Stimulated activated CD8-positive, alpha-beta memory T cell treated with anti-CD3 and anti-CD28 coated beads, Interleukin-4, amount 100 ng/mL, for 4 hours (primary cell): ENCODE results near the gene MED8.
"Not testable (repeated sequence)": the region's sequence is repeated elsewhere in the genome, so short reads cannot be mapped to it uniquely, and the experiment has no call there.

Source experiments
- DNase-seq, 2 donors: peaks; one replicate each; pipeline ENCODE4 v3.0.0-alpha.2; 2020; ENCODE audit warnings: low read depth in 2 of 2, low spot score in 1 of 2

Gene MED8

DNA sequence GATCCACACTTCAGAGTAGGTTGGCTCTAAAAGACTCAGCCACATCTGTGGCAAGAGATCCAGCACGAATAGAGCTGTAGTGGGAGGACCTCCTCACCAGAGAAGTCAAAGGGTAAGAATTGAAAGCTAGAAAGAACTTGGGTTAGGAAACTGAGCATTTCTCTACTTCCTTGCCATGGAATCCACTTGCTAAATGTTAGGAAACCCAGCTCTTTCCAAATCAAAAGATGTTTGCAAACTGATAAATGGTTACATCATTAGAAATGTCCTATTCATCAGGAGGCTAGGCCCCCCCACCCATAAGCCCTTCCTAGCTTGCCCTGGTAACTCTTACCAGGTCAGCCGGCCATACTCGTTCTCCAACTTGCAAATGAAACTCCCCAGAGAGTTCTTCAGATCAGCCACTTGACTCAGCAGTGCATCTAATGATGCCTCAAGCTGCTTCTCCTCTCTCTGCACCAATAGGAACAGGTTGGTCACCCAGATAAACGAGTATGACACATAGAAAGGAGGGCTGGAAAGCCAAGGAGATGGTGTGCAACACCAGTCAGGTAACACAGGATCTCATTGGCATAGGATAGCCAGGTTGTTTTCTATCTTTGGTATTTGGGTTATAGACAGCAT, 1.5 kb downstream of the MED8 start:
- DNase-seq = no peak

- DNase-seq = no peak
Measured at GRCh38 chr1:43386676-43387075, 2.9 kb downstream of the MED8 start.

DNA sequence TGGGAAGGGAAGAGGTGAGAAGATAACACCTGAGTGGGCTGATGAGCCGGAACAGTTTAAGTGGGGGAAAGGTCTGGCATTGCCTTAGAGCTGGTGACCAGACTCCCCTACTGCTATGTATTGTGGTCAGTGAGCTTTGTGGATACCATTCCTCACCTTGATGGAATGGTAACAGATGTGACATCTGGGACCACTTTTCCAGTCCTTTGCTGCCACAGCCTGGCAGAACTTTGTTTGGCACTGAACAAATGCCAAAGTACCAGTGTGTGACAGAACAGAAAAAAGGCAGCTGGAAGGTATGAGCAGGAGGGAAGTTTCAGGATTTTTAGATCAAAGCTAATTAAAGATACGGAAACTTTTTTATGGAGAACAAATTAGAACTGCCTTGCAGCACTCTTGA, 6.2 kb downstream of the MED8 start:
- no peak for DNase-seq

DNA sequence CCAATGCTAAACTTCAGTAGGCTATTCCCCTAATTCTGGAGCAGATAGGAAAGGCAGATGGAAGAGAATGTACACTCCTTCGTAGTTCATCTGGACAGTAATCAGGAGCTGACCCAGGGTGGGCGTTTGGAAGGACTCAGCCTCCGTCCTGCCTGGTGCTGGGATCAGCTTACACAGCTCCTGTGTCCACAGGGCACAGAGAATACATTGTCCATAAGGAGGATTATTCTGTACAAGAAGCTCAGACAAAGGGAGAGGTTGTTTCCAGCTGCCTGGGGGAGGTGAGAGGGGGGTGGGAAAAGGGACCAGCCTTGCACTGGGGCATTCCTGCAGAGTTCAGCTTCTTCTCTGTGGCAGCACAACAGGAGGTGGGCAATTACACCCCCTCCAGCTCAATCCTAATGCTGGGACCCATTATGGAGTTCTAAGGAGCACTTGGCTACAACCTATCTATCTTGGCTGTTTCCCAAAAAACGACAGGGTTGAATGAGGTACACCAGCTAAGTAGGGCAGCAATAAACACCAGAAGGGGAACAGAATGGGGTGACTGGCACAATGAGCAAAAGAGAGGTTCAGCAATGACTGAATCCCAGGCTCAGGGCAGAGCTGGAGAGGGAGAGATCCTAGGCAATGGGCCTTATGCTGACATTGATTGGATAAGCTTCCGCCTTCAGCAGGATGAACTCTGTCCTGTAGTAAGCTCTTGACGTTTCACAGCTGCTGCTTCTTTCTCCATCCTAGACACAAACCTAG, 7.4 kb downstream of the MED8 start:
- no peak for DNase-seq

GRCh38 chr1:43381612-43382011, 8.0 kb downstream of the MED8 start:
- DNase-seq = no peak

- DNase-seq = no peak
Measured at GRCh38 chr1:43379476-43379875, 10.1 kb downstream of the MED8 start.

- no peak for DNase-seq
Measured at GRCh38 chr1:43377831-43378230, 11.8 kb downstream of the MED8 start.

DNA sequence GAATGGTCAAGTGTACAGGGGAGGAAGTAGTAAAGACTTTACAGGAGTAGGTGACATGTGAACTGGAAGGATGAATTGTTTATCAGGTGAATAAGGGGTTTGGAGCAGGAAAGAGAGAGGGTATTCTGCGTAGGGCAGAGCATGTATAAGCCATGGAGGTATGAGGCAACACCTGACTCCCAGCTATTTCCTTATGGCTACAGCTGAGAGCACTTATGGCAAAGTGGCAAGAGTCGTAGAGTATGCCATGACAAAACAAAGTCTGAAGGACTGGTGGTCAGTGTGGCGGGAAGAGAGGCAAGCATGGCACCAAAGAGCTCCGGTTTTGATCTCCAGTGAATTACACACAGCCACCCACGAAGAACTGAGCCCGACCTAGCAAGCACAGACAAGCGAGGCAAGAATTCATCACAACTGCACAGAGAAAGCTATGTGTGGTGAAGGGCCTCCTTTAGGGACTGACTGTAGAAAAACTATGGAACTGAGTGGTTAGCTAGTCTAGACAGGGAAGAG, 12.8 kb downstream of the MED8 start:
- no peak for DNase-seq

GRCh38 chr1:43373066-43373940, 16.3 kb downstream of the MED8 start:
- no peak for DNase-seq

DNA sequence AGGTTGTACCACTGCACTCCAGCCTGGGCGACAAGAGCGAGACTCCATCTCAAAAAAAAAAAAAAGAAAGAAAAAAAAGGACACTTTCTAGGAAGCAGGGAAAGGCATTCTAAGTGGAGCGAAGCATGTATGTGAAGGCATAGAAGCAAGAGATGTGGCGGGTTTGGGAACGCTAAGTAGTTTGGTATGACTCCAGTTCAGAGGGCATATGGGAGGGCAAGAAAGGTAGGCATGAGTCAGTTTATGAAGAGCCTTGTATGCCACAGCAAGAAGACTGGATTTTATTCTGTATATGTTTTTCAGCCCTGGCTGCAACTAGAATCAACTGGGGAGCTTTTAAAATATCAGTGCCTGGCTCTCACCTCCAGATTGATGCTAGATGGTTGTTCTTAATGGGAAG, 17.4 kb downstream of the MED8 start:
- no peak for DNase-seq

- no peak for DNase-seq
Measured at GRCh38 chr1:43370564-43370963, 19.0 kb downstream of the MED8 start.

DNA sequence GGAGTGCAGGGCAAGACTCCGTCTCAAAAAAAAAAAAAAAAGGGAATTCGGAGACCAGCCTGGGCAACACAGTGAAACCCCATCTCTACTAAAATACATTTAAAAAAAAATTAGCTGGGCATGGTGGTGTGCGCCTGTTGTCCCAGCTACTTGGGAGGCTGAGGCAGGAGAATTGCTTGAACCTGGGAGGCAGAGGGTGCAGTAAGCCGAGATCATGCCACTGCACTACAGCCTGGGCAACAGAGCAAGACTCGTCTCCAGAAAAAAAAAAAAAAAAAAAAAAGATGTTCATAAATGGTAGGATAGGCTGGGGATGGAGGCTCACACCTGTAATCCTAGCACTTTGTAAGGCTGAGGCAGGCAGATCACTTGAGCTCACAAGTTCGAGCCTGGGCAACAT, 19.8 kb downstream of the MED8 start:
- not testable (repeated sequence) for DNase-seq

DNA sequence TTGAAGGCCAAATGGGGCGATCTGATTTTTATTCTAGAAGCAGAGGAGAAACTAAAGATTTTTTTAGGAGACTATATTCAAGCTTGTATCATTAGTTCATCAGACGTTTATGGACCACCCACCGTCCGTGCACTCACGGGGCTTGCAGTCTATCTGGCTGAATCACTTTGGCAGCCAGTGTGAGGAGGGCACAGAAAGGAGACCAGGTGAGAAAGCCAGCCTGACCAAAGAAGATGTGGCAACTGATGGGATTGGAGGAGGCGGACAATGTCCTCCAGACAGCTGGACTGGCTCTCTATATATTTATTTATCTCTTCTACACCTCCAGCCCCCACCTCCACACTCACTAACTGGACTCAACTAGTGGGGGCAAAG, 21.0 kb downstream of the MED8 start:
- DNase-seq = no peak

DNA sequence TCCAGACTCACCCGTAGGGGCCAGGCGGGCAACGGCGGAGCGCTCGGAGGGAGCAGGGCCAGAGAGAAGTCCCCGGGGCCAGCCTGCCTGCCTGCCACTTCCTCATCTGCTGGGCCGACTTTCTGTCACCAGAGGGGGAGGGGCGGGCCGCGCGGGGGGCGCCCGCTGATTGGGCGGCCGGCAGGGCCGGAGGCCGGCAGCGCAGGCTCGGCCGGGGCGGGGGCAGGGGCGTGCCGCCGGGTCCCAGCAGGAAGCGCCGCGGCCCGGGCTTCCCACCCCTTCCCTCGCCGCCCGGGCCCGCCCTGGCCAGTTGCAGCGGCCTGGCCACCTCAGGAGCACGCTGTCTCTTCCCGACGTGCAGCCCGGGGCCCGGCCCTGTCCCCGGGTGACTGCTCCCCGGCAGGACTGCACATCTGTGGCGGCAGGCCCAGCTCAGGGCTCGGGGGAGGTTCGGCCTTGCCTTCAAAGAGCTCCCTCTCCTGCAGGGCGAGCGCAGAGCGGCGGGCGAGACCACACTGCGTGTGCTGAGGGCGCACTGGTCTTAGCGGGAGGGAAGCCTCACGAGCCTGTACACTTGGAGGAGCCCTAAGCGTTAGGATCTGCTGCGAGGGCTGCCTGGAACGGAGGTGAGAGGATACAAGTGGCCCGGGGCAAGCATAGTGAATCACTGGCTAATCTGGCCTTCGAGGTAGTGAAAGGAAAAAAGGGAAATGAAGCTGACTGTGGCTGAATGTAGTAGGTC, 21.5 kb downstream of the MED8 start, which contains the start of gene ELOVL1:
TSS of gene ELOVL1 (minus strand) at position 108 of the 742 bp plus-strand sequence. CDS start 2,402 bp downstream, outside the sequence.
- peak; percentile 58 to 75 for DNase-seq

- DNase-seq = peak; percentile 11 to 22
Measured at GRCh38 chr1:43367026-43367903, 22.3 kb downstream of the MED8 start.

DNA sequence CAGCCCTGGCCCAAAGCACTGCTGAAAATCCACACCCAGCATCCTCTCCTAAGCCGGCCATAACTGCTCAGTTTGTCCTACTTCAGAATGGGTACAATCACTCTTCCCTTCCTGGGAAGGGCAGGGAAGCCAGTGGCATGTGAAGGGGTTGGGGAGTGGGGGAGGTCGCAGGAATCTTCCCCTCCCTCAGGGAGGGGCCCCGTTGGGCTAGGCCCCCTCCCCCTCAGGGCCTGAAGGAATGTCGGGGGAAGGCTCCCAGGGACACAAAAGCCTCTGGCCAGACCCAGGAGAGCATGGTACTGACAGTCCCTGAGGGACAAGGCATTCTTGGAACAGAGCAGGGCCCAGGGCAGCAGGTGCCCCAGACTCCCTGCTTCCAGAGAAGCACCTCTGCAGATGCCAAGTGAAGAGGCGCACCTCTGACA, 23.0 kb downstream of the MED8 start:
- DNase-seq = no peak

- no peak for DNase-seq
Measured at GRCh38 chr1:43366179-43366578, 23.4 kb downstream of the MED8 start.

- no peak for DNase-seq
Measured at GRCh38 chr1:43365678-43366077, 23.9 kb downstream of the MED8 start.

DNA sequence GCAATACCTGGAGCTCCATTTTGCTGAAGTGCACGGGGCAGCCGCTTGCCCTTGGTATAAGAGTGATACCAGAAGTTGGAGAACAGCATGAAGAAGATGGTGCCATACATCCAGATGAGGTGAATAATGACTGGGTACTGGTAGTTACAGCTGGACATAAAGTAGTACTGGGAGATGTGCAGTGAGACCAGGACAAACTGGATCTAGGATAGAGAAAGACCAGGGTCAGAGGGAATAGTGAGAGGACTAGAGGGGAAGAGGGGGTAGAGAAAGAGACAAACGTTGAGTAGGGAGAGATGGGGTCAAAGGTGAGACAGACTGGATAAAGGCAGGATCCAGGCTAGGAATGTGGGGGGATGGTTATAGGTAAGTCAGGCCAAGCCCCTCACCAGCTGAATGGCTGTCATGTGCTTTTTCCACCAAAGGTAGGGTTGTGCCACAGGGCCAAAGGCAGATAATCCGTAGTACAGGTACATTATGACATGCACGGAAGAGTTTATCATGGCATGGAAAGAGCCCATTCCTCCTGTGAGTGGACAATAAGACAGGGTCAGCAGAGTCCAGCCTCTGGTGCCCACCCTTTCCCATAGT, 25.6 kb downstream of the MED8 start:
- DNase-seq = no peak
